Activated T-cell treated with anti-CD3 and anti-CD28 coated beads, Interleukin-2, amount 50 U/mL, for 72 hours (primary cell): ENCODE data around the gene GOLGA8J. TPM values are rescaled to one million over a fixed set of nuclear protein-coding genes. Genes with fewer than 3 reads are reported as not detected.
"Not testable (repeated sequence)": the region's sequence is repeated elsewhere in the genome, so short reads cannot be mapped to it uniquely, and the experiment has no call there.

Experiments used
- ATAC-seq, 2 donors: fragments of 150-1000 bp; cut with Tn5 transposase; replicated peaks in 1 of 2; 2 replicates each; pipeline ENCODE4 v1.10.0; 2021; ENCODE audit warnings: moderate library complexity in 2 of 2, mild to moderate bottlenecking in 1 of 2
- DNase-seq, 2 donors: peaks; one replicate each; pipeline ENCODE4 v3.0.0; 2021 to 2022; ENCODE audit warnings: mixed read lengths in 1 of 2
- H3K27ac Mint-ChIP-seq: one replicate; pipeline ENCODE4 v1.8.0; 2022; ENCODE audit warnings: mild to moderate bottlenecking, moderate library complexity, mixed read lengths
- H3K27me3 Mint-ChIP-seq: one replicate; pipeline ENCODE4 v1.8.0; 2022; ENCODE audit warnings: low read depth, mixed read lengths
- H3K36me3 Mint-ChIP-seq, 2 donors: one replicate each; pipeline ENCODE4 v1.8.0; 2022; ENCODE audit warnings: mixed read lengths in 2 of 2, mild to moderate bottlenecking in 1 of 2; ENCODE audit not compliant: insufficient read depth in 2 of 2
- H3K4me1 Mint-ChIP-seq: one replicate; pipeline ENCODE4 v1.8.0; 2022; ENCODE audit warnings: low read depth, mixed read lengths
- H3K4me3 Mint-ChIP-seq, 2 donors: one replicate each; pipeline ENCODE4 v1.8.0; 2022; ENCODE audit warnings: mild to moderate bottlenecking in 2 of 2, mixed read lengths in 2 of 2, moderate library complexity in 2 of 2
- H3K9me3 Mint-ChIP-seq, 2 donors: one replicate each; pipeline ENCODE4 v1.8.0; 2022; ENCODE audit warnings: mixed read lengths in 2 of 2
- total RNA-seq, 2 donors: library from RNA; stranded (reverse); gene quantifications; one replicate each; pipeline ENCODE4 v1.2.3, GENCODE V29; 2022

The GOLGA8J gene
- total RNA-seq: not detected

- not testable (repeated sequence) for H3K27me3 Mint-ChIP-seq, ATAC-seq, H3K9me3 Mint-ChIP-seq, DNase-seq, H3K27ac Mint-ChIP-seq, H3K4me3 Mint-ChIP-seq, H3K4me1 Mint-ChIP-seq, H3K36me3 Mint-ChIP-seq
Observed at GRCh38 chr15:30082655-30083054, at the start of gene GOLGA8J. Gene GOLGA8J (plus strand): TSS chr15:30082955. CDS start chr15:30083053, 98 bp downstream.

GRCh38 chr15:30033211-30033610 is 49.5 kb upstream of the GOLGA8J start:
- no peak overlapping the region for H3K4me3 Mint-ChIP-seq
- no peaks in the 10 kb centered on the region for H3K36me3 Mint-ChIP-seq
- peaks cover 0 to 1% of the 10 kb centered on the region in 2 donors for H3K9me3 Mint-ChIP-seq
- DNase-seq (no peak), ATAC-seq (no peak)
- no peaks in the 10 kb centered on the region for H3K4me1 Mint-ChIP-seq
- H3K27me3 Mint-ChIP-seq: peaks cover 21% of the 10 kb centered on the region
- H3K27ac Mint-ChIP-seq: no peak overlapping the region

GRCh38 chr15:30033763-30034162 is 49.0 kb upstream of the GOLGA8J start:
- no peak for DNase-seq
- peaks cover 0 to 1% of the 10 kb centered on the region in 2 donors for H3K9me3 Mint-ChIP-seq
- no peak overlapping the region for H3K4me3 Mint-ChIP-seq
- no peak for ATAC-seq
- no peak overlapping the region for H3K27ac Mint-ChIP-seq
- no peaks in the 10 kb centered on the region for H3K36me3 Mint-ChIP-seq
- H3K27me3 Mint-ChIP-seq: peaks cover 23% of the 10 kb centered on the region
- no peaks in the 10 kb centered on the region for H3K4me1 Mint-ChIP-seq

- H3K4me3 Mint-ChIP-seq: no peak overlapping the region
- H3K36me3 Mint-ChIP-seq: no peaks in the 10 kb centered on the region
- no peak overlapping the region for H3K27ac Mint-ChIP-seq
- DNase-seq (no peak), ATAC-seq (no peak)
- H3K9me3 Mint-ChIP-seq: peaks cover 0 to 1% of the 10 kb centered on the region in 2 donors
- H3K27me3 Mint-ChIP-seq: peaks cover 33% of the 10 kb centered on the region
- no peaks in the 10 kb centered on the region for H3K4me1 Mint-ChIP-seq
Observed at GRCh38 chr15:30036036-30036703, 46.6 kb upstream of the GOLGA8J start.

GRCh38 chr15:30038667-30039523 is 43.9 kb upstream of the GOLGA8J start:
- H3K9me3 Mint-ChIP-seq: peaks cover 0 to 1% of the 10 kb centered on the region in 2 donors
- H3K27me3 Mint-ChIP-seq: peaks cover 33% of the 10 kb centered on the region
- DNase-seq: no peak
- no peak for ATAC-seq
- no peaks in the 10 kb centered on the region for H3K4me1 Mint-ChIP-seq
- no peak overlapping the region for H3K4me3 Mint-ChIP-seq
- H3K27ac Mint-ChIP-seq: no peak overlapping the region
- no peaks in the 10 kb centered on the region for H3K36me3 Mint-ChIP-seq

- Mint-ChIP-seq H3K27ac (no peak overlapping the region), H3K27me3 (peaks cover 27% of the 10 kb centered on the region), H3K4me3 (no peak overlapping the region), H3K36me3 (no peaks in the 10 kb centered on the region), H3K9me3 (peaks cover 0 to 1% of the 10 kb centered on the region in 2 donors), H3K4me1 (no peaks in the 10 kb centered on the region)
- ATAC-seq (no peak), DNase-seq (no peak)
Observed at GRCh38 chr15:30041868-30042267, 40.9 kb upstream of the GOLGA8J start.

GRCh38 chr15:30042556-30042955 is 40.2 kb upstream of the GOLGA8J start:
- peaks cover 22% of the 10 kb centered on the region for H3K27me3 Mint-ChIP-seq
- DNase-seq (no peak), ATAC-seq (no peak)
- H3K27ac Mint-ChIP-seq: no peak overlapping the region
- no peak overlapping the region for H3K4me3 Mint-ChIP-seq
- H3K4me1 Mint-ChIP-seq: no peaks in the 10 kb centered on the region
- peaks cover 0 to 1% of the 10 kb centered on the region in 2 donors for H3K9me3 Mint-ChIP-seq
- H3K36me3 Mint-ChIP-seq: no peaks in the 10 kb centered on the region

- Mint-ChIP-seq H3K27me3 (peaks cover 27% of the 10 kb centered on the region), H3K4me3 (no peak overlapping the region), H3K9me3 (no peaks in the 10 kb centered on the region), H3K27ac (no peak overlapping the region), H3K36me3 (no peaks in the 10 kb centered on the region), H3K4me1 (no peaks in the 10 kb centered on the region)
- DNase-seq: no peak
- ATAC-seq: no peak
Observed at GRCh38 chr15:30043211-30043655, 39.5 kb upstream of the GOLGA8J start.

GRCh38 chr15:30044377-30044776 is 38.4 kb upstream of the GOLGA8J start:
- no peak overlapping the region for H3K27ac Mint-ChIP-seq
- ATAC-seq (no peak), DNase-seq (no peak)
- peaks cover 20% of the 10 kb centered on the region for H3K27me3 Mint-ChIP-seq
- no peaks in the 10 kb centered on the region for H3K36me3 Mint-ChIP-seq
- H3K9me3 Mint-ChIP-seq: no peaks in the 10 kb centered on the region
- no peaks in the 10 kb centered on the region for H3K4me1 Mint-ChIP-seq
- H3K4me3 Mint-ChIP-seq: no peak overlapping the region

- H3K9me3 Mint-ChIP-seq, H3K36me3 Mint-ChIP-seq, H3K27ac Mint-ChIP-seq, H3K4me1 Mint-ChIP-seq, H3K4me3 Mint-ChIP-seq, ATAC-seq, DNase-seq: not testable (repeated sequence)
- H3K27me3 Mint-ChIP-seq: peaks cover 16% of the 10 kb centered on the region
Observed at GRCh38 chr15:30044826-30045225, 37.9 kb upstream of the GOLGA8J start.

GRCh38 chr15:30045248-30046041 is 37.3 kb upstream of the GOLGA8J start:
- H3K4me3 Mint-ChIP-seq, H3K4me1 Mint-ChIP-seq, ATAC-seq, DNase-seq, H3K9me3 Mint-ChIP-seq, H3K36me3 Mint-ChIP-seq, H3K27ac Mint-ChIP-seq: not testable (repeated sequence)
- peaks cover 20% of the 10 kb centered on the region for H3K27me3 Mint-ChIP-seq

GRCh38 chr15:30046430-30046829 is 36.3 kb upstream of the GOLGA8J start:
- no peaks in the 10 kb centered on the region for H3K36me3 Mint-ChIP-seq
- no peak overlapping the region for H3K4me3 Mint-ChIP-seq
- H3K4me1 Mint-ChIP-seq: no peaks in the 10 kb centered on the region
- peaks cover 20% of the 10 kb centered on the region for H3K27me3 Mint-ChIP-seq
- H3K9me3 Mint-ChIP-seq: no peaks in the 10 kb centered on the region
- ATAC-seq: no peak
- no peak for DNase-seq
- H3K27ac Mint-ChIP-seq: no peak overlapping the region

GRCh38 chr15:30055604-30056003 is 27.2 kb upstream of the GOLGA8J start:
- Mint-ChIP-seq H3K4me1 (no peaks in the 10 kb centered on the region), H3K36me3 (no peaks in the 10 kb centered on the region), H3K27me3 (peaks cover 20% of the 10 kb centered on the region), H3K4me3 (no peak overlapping the region), H3K9me3 (no peaks in the 10 kb centered on the region), H3K27ac (no peak overlapping the region)
- ATAC-seq (no peak), DNase-seq (no peak)
